ENCODE measurements around the gene ATP8B2. TPM values are rescaled to one million over a fixed set of nuclear protein-coding genes. Genes with fewer than 3 reads are reported as not detected.

Gene ATP8B2
- total RNA-seq, 1 experiment from 2014 or later: 36.3 TPM

DNA sequence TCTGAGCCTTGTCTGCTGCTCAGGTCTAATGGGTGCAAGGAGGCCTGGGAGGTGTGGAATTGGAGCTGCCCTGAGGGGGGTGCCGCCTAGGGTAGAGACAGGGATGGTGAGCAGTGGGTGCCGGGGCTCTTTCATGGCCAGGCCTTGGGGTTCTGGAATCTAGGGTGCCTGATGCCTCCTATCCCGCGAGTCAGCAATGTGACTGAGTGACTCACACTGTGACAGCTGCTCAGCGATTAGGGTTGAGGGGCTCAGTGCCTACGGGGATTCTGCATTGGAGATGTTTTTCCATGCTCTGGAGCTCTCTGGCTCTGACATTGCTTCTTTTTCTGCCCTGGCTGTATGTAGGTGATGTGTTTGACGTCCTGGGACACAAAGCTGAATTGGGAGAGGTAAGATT is 16.8 kb downstream of the ATP8B2 start:
- H3K36me3 ChIP-seq (ENCODE audit: low read depth, low read length): peaks cover 16% of the 10 kb centered on the region

DNA sequence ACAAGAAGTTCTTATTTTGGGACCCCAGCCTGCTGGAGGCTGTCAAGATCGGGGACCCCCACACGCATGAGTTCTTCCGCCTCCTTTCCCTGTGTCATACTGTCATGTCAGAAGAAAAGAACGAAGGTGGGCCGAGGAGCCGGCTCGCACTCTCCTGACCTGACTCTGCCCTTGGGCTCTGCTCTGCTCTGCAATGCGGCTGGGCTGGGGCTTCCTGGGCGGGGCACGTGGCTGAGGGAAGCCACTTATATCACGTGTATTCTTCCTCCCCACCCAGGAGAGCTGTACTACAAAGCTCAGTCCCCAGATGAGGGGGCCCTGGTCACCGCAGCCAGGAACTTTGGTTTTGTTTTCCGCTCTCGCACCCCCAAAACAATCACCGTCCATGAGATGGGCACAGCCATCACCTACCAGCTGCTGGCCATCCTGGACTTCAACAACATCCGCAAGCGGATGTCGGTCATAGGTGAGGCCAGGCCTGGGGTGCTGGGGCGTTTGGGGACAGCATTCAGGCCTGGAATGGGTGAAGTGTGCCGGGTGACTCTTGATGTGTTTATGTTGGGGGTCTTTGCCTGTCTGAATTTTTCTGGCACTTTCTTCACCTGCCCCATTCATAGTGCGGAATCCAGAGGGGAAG is 17.6 kb downstream of the ATP8B2 start:
- Histone ChIP-seq H3K9ac (ENCODE audit: low read length) (no peak overlapping the region), H3K4me2 (ENCODE audit: low read length) (no peak overlapping the region), H3K27ac (ENCODE audit: low read length) (no peak overlapping the region), H3K27me3 (ENCODE audit: low read length) (no peaks in the 10 kb centered on the region), H2AFZ (ENCODE audit: low read length) (no peak overlapping the region), H3K9me2 (replicated peaks; ENCODE audit: low read length) (no peaks in the 10 kb centered on the region), H3K79me2 (ENCODE audit: low read length) (no peaks in the 10 kb centered on the region), H3K9me3 (ENCODE audit: low read length) (no peaks in the 10 kb centered on the region), H3F3A (ENCODE audit: low read length, unreplicated experiment) (no peaks in the 10 kb centered on the region), H3K36me3 (ENCODE audit: low read depth, low read length) (peaks cover 16% of the 10 kb centered on the region), H3K4me3 (ENCODE audit: low read length) (no peak overlapping the region), H4K20me1 (ENCODE audit: low read length) (no peaks in the 10 kb centered on the region), H3K4me1 (ENCODE audit: insufficient read depth, low read length) (0 out of 2 replicates have a peak, but pooled peaks cover 4% of the 10 kb centered on the region)
- no TSS peak for BruUV-seq (replicated peaks)
- CTCF ChIA-PET: no interaction called here
- intact Hi-C loops (cut with micrococcal nuclease): no loop called here
- TF ChIP-seq EZH2phosphoT487 (IDR thresholded peaks at IDR 0.05; ENCODE audit: borderline replicate concordance, low read length) (no peak), EZH2 (IDR thresholded peaks at IDR 0.05; ENCODE audit: low read length, unreplicated experiment) (no peak), CTCF (conservative IDR thresholded peaks at IDR 0.05; ENCODE audit: low read depth, low read length) (no peak)
- POLR2A ChIA-PET (ENCODE audit: unreplicated experiment): no interaction called here
- no peak for ATAC-seq
- DNase-seq: no peak

More for the DNA sequence above, 16.8 kb downstream of the ATP8B2 start:
- Histone ChIP-seq H4K20me1 (ENCODE audit: low read length) (no peaks in the 10 kb centered on the region), H3K4me1 (ENCODE audit: insufficient read depth, low read length) (0 out of 2 replicates have a peak, but pooled peaks cover 2% of the 10 kb centered on the region), H3K9me3 (ENCODE audit: low read length) (no peaks in the 10 kb centered on the region), H3K9me2 (replicated peaks; ENCODE audit: low read length) (no peaks in the 10 kb centered on the region), H2AFZ (ENCODE audit: low read length) (no peak overlapping the region), H3K79me2 (ENCODE audit: low read length) (no peaks in the 10 kb centered on the region), H3K27ac (ENCODE audit: low read length) (no peak overlapping the region), H3K4me3 (ENCODE audit: low read length) (no peak overlapping the region), H3F3A (ENCODE audit: low read length, unreplicated experiment) (no peaks in the 10 kb centered on the region), H3K9ac (ENCODE audit: low read length) (no peak overlapping the region), H3K4me2 (ENCODE audit: low read length) (no peak overlapping the region), H3K27me3 (ENCODE audit: low read length) (no peaks in the 10 kb centered on the region)
- no peak for DNase-seq
- no peak for ATAC-seq
- TF ChIP-seq CTCF (conservative IDR thresholded peaks at IDR 0.05; ENCODE audit: low read depth, low read length): no peak
- no peak for TF ChIP-seq EZH2 (IDR thresholded peaks at IDR 0.05; ENCODE audit: low read length, unreplicated experiment)
- TF ChIP-seq EZH2phosphoT487 (IDR thresholded peaks at IDR 0.05; ENCODE audit: borderline replicate concordance, low read length): no peak
- ChIA-PET POLR2A (ENCODE audit: unreplicated experiment) (no interaction called here), CTCF (no interaction called here)
- BruUV-seq (replicated peaks): no TSS peak
- intact Hi-C loops (cut with micrococcal nuclease): no loop called here
